Astrocyte of the hippocampus (primary cell): ENCODE measurements around the gene PGA5.

Source experiments
- DNase-seq: peaks from one replicate; pipeline ENCODE4 v3.0.0; 2011; ENCODE audit warnings: low read depth, low spot score

The PGA5 gene

GRCh38 chr11:61266602-61267001 is 25.6 kb downstream of the PGA5 start:
- peak; percentile 26 for DNase-seq

GRCh38 chr11:61267437-61267841 is 26.5 kb downstream of the PGA5 start:
- no peak for DNase-seq

- no peak for DNase-seq
Observed at GRCh38 chr11:61268588-61269250, 27.7 kb downstream of the PGA5 start.

- no peak for DNase-seq
Observed at GRCh38 chr11:61270354-61271076, 29.5 kb downstream of the PGA5 start.

DNA sequence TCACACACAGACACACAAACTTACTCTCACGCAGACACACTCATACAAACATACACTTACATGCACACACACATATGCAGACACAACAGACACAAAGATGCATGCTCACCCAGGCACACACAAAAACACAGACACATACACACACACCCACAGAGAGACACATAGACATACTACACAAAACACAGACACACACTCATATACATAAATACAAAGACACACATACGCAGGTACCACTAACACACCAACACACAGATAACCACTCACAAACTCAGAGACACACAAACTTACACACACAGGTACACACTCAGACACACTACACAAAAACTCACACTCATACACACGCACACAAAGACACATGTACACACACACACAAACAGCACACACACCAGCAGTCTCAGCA is 31.8 kb downstream of the PGA5 start:
- DNase-seq = no peak

DNA sequence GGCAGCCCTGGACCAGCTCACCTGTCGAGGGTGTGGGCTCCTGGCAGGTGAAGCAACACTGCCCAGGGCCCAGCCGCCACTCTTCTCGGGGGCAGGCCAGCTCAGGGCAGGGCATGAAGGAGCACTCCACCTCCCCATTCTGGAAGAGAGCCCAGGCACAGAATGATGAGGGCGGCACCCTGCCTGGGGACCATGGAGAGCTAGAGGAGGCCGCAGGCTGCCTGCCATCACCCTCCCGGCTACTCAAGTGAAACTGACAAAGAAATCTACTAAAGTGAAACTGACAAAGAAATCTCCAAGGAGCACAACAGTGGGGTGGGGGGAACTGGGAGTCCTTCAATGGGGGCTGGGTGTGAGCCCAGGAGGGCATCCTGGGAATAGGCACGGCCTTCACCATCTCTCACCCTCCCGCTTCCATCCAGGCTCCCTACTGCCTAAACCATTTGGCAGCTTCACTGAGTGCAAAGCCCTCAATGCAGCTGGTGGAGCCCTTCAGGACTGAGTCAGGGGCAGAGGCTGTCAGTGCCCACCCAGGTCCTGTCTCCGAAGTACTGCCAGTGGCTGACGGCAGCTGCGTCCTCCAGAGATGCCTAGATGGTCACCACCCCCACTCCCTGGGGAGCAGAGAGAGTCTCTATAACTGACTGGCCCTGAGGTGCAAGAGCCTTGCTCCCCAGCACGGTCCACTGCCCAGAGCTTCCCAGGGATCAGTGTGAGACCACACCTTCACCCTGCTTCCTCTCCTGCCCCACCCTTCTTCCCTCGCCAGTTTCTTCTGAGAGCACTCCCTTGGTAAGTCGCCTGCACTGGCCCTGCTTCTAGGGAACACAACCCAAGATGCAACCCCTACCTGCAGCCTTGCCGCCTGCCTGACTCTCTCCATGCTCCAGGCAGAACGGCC is 32.5 kb downstream of the PGA5 start:
- peak; percentile 41 for DNase-seq

DNA sequence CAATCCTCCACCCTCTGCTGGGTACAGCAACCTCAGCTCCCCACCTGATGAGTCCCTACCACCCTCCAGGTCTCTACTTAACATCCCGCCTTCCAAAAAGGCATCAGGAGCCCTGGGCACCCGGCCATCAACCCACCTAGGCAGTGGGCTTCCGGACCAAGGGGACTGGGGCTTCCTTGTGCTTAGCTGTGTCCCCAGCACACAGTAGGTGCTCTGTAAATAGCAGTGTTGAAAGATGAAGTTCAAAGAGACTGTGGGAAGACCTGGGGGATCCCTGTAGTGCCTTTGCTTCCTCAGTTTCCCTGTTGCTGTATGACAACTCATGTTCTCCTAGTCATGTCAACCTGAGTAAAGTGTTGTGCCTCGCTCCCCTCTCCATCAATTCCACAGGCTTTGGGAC is 33.1 kb downstream of the PGA5 start:
- DNase-seq = no peak

DNA sequence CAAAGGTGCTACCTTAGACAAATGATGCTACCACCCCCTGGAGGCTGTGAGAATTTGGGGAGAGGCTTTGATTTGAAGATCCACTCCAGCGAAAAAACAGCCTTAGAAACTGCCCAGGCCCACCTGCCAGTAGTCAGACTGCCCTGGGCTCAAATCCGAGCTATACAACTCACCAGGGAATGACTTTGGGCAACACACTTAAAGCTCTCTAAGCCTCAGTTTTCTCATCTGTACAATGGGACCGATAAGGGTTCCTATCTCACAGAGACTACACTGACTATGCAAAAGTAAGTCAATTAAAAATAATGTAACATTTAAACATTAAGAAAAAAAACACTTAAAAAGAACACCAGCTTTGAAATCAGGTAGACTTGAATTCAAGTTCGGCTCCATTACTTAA is 34.2 kb downstream of the PGA5 start:
- DNase-seq = no peak

DNA sequence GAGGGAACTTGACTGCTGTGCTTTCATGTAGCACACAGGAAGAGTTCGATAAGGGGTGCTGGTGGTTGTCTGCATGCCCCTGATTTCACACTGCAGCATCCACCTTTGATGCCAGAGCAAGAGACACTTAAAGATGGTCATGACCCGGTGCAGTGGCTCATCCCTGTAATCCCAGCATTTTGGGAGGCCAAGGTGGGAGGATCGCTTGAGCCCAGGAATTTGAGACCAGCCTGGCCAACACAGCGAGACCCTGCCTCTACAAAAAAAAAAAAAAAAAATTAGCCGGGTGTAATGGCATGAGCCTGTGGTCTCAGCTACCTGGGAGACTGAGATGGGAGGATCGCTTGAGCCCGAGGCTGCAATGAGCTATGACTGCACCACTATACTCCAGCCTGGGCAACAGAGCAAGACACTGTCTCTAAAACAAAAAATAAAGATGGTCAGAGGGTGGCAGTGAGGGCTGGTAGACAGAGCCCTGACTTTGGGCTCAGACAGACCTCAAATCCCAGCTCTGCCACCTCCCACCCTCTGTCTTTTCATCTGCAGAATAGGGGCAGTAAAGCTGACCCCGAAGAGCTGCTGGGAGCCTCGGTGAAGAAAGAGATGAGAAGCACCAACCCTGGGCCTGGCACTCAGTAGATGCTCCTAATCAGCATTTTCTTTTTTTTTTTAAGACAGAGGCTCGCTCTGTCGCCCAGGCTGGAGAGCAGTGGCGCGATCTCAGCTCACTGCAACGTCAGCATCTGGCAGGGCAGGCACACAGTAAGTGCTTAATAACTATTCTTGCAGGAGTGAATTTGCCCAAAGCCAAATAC is 36.4 kb downstream of the PGA5 start:
- DNase-seq = no peak

GRCh38 chr11:61278001-61278470 is 37.1 kb downstream of the PGA5 start:
- DNase-seq = no peak

GRCh38 chr11:61279934-61280659 is 39.1 kb downstream of the PGA5 start:
- DNase-seq = peak; percentile 70

DNA sequence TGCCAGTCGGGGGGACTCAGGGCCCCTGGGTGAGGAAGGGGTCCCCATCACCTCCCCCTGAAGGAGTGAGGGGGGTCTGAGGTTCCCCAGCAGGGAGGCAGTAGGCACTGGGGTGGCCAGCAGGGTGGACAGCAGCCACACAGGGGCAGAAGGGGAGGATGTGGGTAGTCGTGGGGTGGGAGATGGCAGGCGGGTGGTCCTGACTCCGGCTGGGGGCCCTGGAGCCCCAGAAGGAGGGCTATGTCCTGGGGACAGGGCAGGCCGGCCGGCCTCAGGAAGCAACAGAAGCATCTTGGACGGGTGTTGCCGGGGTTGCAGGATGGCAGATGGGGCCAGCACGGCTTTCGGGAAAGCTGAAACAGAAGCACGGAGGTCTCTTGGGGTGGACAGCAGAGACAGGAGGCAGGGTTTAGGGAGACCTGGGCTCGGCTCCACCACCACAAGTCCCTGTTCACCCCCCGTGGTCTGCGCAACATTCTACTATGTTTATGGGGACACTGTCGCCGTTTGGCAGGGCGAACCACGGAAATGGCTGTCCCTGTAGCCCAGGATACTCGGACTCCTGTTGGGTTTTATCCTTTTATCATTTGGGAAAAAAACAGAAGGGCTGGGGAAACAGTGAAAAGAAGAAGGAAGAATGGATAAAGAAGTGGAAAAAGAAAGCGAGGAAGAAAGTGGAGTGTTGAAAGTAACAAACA is 40.1 kb downstream of the PGA5 start:
- no peak for DNase-seq

DNA sequence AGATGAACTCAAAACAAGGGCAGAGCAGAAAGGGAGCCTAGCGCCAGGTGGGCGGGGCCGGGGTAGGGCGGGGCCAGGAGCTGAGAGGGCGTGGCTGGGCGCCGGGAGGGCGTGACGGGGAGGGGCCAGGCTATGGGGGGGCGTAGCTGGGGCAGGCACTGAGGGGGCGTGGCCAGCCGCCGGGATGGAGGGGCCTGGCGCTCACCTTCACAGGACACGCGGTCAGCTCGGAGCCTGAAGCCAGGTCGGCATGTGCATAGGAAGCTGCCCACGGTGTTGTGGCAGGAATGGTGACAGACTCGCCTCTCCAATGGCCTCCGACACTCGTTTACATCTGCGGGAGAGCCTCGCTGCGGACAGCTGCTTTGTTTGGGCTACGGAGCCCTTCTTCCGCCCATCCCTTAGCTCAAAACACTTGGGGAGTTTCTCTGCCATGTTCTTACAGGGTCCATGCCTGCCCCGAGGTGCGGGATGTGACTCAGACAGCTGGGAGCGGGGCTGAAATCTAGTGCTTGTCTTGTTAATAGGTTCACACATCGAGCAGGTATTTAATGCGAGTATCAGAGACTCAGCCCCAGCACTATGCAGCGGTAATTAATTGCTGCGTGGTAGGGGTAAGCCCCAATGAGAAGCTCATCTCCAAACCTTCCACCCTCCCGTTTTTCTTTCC is 40.7 kb downstream of the PGA5 start:
- DNase-seq = peak; percentile 66

- no peak for DNase-seq
Observed at GRCh38 chr11:61283613-61284012, 42.6 kb downstream of the PGA5 start.

DNA sequence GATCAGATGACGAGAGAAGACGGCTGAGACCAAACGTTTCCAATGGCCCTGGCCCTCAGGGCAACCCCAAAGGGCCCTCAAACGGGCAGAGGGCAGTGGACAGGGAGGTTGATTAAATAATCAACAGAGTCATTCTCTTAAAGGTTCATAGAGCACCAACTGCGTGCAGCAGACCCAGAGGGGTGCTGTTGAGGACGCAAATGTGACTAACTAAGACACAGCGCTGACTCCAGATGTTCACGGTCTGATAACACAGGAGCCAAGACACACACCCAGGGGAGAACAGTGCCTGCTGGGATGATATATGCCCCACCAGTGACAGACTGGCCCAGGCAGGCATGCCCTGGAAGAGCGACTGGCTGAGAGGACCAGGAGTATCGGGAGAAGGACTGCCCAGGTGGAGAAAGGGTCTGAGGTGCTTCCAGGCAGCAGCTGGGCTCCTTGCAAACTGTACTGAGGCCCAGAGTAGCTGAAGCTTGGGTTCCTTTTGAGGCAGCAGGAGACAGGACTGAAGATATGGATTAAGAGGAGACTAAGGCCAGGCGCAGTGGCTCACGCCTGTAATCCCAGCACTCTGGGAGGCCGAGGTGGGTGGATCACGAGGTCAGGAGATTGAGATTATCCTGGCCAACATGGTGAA is 46.5 kb downstream of the PGA5 start:
- DNase-seq = no peak

DNA sequence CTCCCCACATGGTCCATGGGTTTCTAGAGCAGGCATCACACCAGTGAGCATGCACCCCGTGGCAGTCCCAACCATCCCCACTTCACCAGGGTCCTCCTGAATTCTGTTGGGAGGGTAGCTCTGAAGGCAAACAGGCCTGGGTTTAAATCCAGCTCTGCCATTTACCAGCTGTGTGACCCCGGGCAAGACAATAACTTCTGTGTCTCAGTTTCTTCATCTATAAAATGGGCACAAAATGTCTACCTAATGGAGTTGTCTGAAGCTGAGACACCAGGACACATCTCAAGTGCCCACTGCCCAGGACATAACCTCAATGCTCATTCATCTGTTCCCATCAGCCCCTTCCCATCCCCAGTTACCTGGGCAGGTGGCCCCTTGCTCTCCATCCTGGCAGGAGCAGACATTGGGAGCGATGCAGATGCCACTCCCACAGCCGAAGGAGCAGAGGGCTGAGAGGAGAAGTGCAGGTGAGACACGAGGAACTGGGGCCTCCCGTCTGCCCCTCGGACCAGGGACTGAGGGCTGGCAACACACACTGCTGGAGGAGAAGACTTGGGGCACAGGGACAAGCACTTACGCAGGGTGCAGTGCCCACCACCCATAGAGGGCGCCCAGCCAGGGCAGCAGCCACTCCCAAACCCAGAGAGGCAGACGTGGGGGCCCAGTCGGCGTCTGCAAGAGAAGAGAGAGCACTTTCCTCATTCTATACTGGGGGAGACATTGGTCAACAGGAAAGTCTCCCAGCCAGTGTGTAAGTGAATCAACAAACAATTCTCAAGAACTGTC is 50.1 kb downstream of the PGA5 start:
- no peak for DNase-seq

DNA sequence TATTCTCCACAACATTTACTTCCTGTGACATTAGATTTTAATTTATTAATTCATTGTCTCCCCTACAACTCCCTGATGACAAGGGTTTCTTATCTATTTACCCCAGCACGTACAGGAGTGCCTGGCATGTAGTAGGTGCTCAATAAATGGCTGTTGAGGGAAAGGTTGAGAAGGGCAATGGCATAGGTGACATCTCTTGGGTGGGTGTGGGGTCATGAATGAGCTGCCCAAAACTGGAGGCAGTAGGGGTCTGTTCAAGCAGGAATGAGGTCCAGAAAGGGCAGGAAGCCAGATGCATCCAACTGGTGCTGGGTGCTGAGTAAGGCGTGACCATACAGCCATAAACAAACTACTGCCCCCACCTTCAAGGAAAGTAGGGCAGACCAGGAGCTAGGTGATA is 51.4 kb downstream of the PGA5 start:
- no peak for DNase-seq
